ENCODE measurements around the gene ZNF385C. TPM values are rescaled to one million over a fixed set of nuclear protein-coding genes. Genes with fewer than 3 reads are reported as not detected.
A peak's percentile ranks its signal among the peaks of the same experiment; 100 is the strongest.

ZNF385C gene
- total and polyA plus RNA-seq, 2 of the 13 experiments (the other 11 are each of a cell fraction or from before 2014, with no cell fraction given): 2.3 to 6.1 TPM

DNA sequence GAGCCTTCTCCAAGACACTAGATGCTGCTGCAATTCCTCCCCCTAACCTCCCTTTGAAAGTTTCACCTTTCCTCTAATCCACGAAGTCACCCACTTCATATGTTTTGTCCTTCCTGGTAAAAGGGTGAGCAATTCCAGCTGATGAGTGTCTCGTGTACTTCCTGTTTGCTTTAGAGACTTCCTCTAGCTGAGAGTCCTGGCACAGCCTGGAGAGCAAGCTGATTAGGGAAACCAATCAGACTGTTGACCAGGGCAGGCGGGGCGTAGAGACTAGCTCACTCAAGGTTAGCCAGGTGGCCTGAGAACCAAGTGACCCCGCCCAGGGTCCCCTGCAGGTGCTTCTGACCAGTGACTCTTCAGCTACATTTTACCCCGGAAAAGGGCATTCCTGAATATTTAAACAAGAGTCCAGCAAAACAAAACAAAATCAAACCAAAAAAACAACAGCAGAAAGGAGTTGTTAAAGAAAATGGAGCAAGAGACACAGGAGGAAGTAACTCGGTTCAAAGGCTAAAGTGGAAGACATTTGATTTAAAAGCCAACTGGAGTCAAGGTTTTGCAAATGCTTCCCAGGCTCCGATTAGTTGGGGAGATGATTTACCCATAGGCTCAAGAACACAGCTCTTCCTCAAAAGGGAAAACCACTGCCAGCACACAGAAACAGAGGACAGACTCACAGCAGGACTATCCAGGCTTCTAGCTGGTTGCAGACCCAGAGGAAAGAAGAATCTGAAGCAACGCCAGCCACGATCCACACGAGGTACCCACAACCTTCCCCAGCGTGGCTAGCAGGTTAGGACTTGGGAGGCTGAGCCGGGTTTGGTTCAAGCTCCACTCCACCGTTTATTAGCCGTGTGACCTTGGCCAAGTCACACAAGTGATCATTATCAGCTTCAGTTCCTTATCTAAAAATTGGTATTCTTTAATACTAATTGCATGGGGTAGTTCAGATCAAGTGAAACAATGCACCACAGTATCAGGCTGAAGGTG is 37.7 kb upstream of the ZNF385C start (continued):
- TF ChIP-seq MBNL3 (CRISPR knock-in tag; conservative IDR thresholded peaks at IDR 0.05) (no peak), KDM4B (CRISPR knock-in tag; IDR thresholded peaks at IDR 0.05) (no peak), PHB2 (IDR thresholded peaks at IDR 0.05; ENCODE audit: partially characterized antibody) (no peak), GFI1 (CRISPR knock-in tag; IDR thresholded peaks at IDR 0.05; ENCODE audit: borderline replicate concordance) (peak; percentile 40; the same call in 1 of the 2 replicates), POGZ (CRISPR knock-in tag; IDR thresholded peaks at IDR 0.05) (0 out of 2 replicates have a peak, but pooled peaks have one; percentile 20), MXI1 (IDR thresholded peaks at IDR 0.05; ENCODE audit: borderline replicate concordance, low read depth, low read length) (peak; percentile 63; the same call in 1 of the 3 replicates), ZBTB7A (CRISPR knock-in tag; IDR thresholded peaks at IDR 0.05) (no peak), SP5 (CRISPR knock-in tag; IDR thresholded peaks at IDR 0.05; ENCODE audit: borderline replicate concordance, low read depth) (no peak), JDP2 (CRISPR knock-in tag; IDR thresholded peaks at IDR 0.05; ENCODE audit: borderline replicate concordance) (no peak), ZNF775 (CRISPR knock-in tag; IDR thresholded peaks at IDR 0.05; ENCODE audit: borderline replicate concordance) (no peak)
- TF ChIP-seq, protein P1, sequence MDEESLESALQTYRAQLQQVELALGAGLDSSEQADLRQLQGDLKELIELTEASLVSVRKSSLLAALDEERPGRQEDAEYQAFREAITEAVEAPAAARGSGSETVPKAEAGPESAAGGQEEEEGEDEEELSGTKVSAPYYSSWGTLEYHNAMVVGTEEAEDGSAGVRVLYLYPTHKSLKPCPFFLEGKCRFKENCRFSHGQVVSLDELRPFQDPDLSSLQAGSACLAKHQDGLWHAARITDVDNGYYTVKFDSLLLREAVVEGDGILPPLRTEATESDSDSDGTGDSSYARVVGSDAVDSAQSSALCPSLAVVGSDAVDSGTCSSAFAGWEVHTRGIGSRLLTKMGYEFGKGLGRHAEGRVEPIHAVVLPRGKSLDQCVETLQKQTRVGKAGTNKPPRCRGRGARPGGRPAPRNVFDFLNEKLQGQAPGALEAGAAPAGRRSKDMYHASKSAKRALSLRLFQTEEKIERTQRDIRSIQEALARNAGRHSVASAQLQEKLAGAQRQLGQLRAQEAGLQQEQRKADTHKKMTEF (CRISPR knock-in tag; IDR thresholded peaks at IDR 0.05): peak; percentile 92
- TF ChIP-seq, protein P2, sequence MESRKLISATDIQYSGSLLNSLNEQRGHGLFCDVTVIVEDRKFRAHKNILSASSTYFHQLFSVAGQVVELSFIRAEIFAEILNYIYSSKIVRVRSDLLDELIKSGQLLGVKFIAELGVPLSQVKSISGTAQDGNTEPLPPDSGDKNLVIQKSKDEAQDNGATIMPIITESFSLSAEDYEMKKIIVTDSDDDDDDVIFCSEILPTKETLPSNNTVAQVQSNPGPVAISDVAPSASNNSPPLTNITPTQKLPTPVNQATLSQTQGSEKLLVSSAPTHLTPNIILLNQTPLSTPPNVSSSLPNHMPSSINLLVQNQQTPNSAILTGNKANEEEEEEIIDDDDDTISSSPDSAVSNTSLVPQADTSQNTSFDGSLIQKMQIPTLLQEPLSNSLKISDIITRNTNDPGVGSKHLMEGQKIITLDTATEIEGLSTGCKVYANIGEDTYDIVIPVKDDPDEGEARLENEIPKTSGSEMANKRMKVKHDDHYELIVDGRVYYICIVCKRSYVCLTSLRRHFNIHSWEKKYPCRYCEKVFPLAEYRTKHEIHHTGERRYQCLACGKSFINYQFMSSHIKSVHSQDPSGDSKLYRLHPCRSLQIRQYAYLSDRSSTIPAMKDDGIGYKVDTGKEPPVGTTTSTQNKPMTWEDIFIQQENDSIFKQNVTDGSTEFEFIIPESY (CRISPR knock-in tag; IDR thresholded peaks at IDR 0.05): peak; percentile 29; the same call in 1 of the 2 replicates
- TF ChIP-seq, protein P3, sequence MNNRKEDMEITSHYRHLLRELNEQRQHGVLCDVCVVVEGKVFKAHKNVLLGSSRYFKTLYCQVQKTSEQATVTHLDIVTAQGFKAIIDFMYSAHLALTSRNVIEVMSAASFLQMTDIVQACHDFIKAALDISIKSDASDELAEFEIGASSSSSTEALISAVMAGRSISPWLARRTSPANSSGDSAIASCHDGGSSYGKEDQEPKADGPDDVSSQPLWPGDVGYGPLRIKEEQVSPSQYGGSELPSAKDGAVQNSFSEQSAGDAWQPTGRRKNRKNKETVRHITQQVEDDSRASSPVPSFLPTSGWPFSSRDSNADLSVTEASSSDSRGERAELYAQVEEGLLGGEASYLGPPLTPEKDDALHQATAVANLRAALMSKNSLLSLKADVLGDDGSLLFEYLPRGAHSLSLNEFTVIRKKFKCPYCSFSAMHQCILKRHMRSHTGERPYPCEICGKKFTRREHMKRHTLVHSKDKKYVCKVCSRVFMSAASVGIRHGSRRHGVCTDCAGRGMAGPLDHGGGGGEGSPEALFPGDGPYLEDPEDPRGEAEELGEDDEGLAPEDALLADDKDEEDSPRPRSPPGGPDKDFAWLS (CRISPR knock-in tag; IDR thresholded peaks at IDR 0.05; ENCODE audit: borderline replicate concordance): no peak
- TF ChIP-seq, protein P4, sequence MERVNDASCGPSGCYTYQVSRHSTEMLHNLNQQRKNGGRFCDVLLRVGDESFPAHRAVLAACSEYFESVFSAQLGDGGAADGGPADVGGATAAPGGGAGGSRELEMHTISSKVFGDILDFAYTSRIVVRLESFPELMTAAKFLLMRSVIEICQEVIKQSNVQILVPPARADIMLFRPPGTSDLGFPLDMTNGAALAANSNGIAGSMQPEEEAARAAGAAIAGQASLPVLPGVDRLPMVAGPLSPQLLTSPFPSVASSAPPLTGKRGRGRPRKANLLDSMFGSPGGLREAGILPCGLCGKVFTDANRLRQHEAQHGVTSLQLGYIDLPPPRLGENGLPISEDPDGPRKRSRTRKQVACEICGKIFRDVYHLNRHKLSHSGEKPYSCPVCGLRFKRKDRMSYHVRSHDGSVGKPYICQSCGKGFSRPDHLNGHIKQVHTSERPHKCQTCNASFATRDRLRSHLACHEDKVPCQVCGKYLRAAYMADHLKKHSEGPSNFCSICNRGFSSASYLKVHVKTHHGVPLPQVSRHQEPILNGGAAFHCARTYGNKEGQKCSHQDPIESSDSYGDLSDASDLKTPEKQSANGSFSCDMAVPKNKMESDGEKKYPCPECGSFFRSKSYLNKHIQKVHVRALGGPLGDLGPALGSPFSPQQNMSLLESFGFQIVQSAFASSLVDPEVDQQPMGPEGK (CRISPR knock-in tag; IDR thresholded peaks at IDR 0.05): peak; percentile 31; the same call in 1 of the 2 replicates
- TF ChIP-seq, protein P5, sequence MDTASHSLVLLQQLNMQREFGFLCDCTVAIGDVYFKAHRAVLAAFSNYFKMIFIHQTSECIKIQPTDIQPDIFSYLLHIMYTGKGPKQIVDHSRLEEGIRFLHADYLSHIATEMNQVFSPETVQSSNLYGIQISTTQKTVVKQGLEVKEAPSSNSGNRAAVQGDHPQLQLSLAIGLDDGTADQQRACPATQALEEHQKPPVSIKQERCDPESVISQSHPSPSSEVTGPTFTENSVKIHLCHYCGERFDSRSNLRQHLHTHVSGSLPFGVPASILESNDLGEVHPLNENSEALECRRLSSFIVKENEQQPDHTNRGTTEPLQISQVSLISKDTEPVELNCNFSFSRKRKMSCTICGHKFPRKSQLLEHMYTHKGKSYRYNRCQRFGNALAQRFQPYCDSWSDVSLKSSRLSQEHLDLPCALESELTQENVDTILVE (CRISPR knock-in tag; IDR thresholded peaks at IDR 0.05): no peak
- TF ChIP-seq, protein P6, sequence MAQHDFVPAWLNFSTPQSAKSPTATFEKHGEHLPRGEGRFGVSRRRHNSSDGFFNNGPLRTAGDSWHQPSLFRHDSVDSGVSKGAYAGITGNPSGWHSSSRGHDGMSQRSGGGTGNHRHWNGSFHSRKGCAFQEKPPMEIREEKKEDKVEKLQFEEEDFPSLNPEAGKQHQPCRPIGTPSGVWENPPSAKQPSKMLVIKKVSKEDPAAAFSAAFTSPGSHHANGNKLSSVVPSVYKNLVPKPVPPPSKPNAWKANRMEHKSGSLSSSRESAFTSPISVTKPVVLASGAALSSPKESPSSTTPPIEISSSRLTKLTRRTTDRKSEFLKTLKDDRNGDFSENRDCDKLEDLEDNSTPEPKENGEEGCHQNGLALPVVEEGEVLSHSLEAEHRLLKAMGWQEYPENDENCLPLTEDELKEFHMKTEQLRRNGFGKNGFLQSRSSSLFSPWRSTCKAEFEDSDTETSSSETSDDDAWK (CRISPR knock-in tag; IDR thresholded peaks at IDR 0.05): no peak
